GM21360 (cell line): Measurements from ENCODE around the gene OR2A5.
"Not testable (repeated sequence)": the region's sequence is repeated elsewhere in the genome, so short reads cannot be mapped to it uniquely, and the experiment has no call there.

ENCODE experiments used
- ATAC-seq: cut with Tn5 transposase; IDR thresholded peaks from one replicate; pipeline ENCODE4 v1.9.1; 2021; ENCODE audit warnings: mild to moderate bottlenecking, moderate library complexity; ENCODE audit not compliant: unreplicated experiment

Gene OR2A5, protein sequence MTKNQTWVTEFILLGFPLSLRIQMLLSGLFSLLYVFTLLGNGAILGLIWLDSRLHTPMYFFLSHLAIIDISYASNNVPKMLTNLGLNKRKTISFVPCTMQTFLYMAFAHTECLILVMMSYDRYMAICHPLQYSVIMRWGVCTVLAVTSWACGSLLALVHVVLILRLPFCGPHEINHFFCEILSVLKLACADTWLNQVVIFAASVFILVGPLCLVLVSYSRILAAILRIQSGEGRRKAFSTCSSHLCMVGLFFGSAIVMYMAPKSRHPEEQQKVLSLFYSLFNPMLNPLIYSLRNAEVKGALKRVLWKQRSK

DNA sequence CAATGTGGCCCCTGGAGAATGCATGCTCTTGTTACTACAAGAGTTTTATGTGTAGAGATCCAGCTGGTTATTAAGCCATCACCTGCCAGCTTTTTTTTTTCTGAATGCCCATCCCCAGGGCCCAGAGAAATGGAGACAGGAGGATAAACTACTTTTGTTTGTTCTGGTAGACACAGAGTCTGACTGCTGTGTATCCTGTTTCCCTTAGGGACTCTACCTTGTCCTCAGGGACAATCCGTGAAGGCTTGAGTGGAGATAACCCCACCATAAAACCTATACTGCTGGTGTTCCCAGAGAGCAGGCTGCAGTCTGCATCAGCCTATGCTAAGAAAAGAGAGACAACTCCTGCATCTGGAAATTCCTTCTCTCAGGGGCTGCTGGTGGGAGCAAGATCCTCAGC is at the start of gene OR2A5:
Gene OR2A5, plus strand, starts transcription at position 301 of the 400 bp plus-strand sequence. CDS start 1,454 bp downstream, outside the sequence.
- no peak for ATAC-seq

DNA sequence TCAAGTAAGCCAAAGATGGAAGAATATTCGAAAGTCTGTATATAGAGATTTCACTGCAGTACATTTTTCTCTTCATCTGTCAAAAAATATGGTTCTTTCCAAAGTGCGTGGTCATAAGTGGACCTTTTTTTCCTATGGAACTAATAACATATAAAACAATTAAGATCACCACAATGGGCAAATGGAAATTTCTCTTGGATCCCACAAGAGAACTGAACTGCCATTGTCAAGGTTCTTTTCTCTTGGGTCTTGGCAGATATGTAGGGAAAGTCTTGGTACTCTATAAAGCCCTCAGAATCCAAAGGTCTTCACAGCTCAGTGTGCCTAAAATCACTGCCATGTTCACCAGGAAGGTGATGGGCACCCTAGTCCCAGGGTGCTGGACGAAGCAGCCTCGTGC is 48.7 kb upstream of the OR2A5 start, which contains the start of gene OR6B1:
Gene OR6B1, plus strand, starts transcription at position 301 of the 400 bp plus-strand sequence. CDS start 3,677 bp downstream, outside the sequence.
- no peak for ATAC-seq

DNA sequence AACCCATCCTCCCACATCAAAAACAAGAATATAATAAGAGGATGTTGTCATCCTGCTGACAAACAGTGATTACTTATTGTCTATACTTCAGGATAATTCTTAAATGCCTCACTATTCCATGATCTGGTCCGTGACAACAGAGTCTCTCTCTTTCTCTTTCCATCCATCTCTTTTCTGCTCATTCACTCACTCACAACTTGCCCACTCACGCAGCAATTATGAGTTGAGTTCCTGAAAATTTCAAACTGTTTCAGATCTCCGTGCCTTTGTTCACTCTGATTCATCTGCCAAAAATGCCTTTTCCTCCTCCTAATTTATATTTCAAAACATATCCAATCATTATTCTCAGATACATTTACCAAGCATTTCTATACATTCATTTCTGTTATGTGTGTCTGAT is 47.2 kb upstream of the OR2A5 start:
- no peak for ATAC-seq

DNA sequence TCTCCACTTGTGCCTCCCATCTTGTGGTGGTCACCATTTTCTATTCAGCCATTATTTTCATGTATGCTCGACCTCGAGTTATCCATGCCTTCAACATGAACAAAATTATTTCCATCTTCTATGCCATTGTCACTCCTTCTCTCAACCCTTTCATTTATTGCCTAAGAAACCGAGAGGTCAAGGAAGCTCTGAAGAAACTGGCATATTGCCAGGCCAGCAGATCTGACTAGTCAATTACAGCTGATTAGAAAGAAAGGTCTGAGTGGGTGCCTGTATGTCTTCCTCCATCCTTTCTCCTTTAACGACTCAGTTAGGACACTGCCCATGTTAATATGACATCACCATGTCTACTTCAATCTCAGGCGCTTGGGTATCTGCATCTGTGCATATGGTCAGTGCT is 44.0 kb upstream of the OR2A5 start:
- no peak for ATAC-seq

DNA sequence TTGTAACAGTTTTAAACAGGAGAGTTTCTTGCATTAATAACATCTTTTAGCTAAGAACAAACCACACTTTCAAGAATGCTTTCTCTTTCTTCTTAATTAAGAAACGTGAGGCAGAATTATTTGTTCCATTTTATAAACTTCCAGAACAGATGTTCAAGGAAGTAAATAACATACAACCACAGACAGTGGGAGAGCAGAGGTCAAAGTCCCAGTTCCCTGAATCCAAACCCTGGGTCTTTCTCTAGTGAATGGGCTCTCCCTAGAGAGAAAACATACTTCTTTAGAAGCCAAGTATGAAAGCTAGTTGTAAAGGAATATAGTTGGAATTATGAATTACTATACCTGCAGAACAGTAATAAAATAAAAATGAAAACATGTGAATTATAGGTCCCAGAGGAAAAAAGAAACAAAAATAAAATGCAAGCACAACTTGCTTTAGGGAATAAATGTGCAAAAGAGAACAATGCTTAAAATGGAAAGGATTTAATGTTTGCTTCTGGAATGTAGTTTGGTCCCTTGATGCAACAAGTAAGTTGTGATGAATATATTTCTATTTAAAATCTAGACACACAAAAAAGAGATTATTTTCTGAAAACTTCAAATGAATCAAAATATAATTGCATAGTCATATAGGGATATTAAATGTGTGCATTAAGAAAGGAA is 42.6 kb upstream of the OR2A5 start:
- no peak for ATAC-seq

DNA sequence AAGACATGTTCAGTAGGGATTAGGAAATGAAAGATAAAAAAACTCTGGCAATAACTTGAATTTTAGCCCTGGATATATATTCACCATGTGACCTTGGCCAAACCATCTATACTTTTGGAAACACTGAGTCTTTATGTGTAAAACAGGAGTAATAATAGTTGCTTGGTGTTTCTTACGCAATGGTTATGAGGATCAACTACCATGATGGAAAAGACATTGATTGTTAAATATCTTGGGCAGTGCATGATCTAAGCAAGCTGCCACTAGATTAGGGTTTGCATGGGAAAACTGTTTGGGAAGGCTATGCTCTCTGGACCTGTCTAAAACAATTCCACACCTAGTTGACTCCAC is 42.1 kb upstream of the OR2A5 start:
- no peak for ATAC-seq

DNA sequence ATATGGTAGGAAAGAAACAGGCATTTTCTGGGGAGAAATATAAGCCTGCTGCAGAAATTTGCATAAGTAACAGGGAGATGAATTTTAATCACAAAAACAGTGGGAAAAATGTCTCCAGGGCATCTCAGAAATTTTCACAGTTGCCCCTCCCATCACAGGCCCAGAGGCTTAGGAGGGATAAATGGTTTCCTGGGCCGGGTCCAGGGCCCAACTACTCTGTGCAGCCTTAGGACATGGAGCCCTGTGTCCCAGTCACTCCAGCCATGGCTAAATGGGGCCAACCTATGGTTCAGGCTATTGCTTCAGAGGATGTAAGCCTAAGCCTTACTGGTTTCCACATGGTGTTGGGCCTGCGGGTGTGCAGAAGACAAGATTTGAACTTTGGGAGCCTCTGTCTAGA is 39.4 kb upstream of the OR2A5 start:
- ATAC-seq, result no peak

DNA sequence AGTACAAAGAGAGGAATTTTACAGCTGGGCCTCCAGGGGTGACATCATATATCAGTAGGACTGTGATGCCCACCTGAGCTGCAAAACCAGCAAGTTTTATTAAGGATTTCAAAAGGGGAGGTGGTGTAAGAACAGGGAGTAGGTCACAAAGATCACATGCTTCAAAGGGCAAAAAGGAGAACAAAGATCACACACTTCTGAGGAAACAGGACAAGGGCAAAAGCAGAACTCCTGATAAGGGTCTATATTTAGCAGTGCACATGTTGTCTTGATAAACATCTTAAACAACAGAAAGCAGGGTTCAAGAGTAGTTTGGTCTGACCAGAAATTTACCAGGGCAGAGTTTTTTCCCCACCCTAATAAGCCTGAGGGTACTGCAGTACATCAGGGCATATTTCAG is 38.7 kb upstream of the OR2A5 start:
- not testable (repeated sequence) for ATAC-seq

DNA sequence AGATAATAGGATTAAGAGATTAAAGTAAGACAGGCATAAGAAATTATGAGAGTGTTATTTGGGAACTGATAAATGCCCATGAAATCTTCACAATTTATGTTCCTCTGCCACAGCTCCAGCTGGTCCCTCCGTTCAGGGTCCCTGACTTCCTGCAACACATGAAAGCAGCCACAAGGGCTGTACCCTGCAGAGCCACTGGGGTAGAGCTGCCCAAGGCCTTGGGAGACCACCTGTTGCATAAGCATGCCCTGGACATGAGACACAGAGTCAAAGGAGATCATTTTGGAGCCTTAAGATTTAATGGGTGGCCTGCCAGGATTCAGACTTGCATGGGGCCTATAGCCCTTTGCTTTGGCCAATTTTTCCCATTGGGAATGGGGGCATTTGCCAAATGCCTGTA is 37.9 kb upstream of the OR2A5 start:
- not testable (repeated sequence) for ATAC-seq

DNA sequence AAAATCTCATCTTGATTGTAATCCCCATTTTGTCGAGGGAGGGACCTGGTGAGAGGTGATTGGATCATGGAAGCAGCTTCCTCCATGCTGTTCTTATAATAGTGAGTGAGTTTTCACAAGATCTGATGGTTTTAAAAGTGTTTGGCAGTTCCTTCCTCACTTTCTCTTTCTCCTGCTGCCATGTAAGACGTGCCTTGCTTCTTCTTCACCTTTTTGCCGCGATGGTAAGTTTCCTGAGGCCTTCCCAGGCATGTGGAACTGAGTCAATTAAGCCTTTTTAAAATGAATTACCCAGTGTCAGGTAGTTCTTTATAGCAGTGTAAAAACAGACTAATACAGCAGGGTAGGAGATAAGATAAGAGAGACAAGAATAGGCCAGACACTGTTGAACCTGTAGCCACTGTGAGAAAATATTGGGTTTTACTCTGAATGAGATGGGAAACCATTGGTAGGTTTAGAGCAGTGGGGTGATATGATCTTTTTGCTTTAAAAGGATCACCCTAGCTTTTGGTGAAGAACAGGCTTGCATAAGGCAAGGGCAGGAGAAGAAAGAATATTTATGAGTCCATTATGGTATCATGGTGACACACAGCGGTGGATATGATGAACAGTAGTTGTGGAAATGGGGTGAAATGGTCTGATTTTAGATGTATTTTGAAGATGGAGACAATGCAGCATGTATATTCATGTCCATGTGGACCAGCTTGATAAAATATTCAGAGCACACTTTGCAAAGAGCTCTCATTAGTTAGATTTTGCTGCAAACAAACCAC is 37.1 kb upstream of the OR2A5 start:
- ATAC-seq, result no peak

DNA sequence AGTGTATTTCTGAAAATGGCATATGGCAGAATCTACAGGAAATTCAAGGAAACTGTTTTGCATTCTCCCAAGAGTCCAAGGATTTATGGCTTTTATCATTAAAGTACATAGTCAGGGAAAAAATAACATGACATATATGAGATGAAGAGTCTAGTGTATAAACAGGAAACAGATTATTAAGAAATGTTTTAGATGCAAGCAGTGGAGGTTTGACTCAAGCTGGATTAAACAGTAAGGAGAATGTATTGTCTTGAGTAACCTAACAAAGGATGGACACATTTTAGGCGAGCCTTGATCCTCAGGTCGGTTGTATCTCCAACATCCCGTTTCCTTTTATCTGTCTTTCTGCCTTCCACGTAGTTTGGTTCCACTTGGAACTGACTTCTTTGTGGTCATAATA is 30.7 kb upstream of the OR2A5 start:
- no peak for ATAC-seq

DNA sequence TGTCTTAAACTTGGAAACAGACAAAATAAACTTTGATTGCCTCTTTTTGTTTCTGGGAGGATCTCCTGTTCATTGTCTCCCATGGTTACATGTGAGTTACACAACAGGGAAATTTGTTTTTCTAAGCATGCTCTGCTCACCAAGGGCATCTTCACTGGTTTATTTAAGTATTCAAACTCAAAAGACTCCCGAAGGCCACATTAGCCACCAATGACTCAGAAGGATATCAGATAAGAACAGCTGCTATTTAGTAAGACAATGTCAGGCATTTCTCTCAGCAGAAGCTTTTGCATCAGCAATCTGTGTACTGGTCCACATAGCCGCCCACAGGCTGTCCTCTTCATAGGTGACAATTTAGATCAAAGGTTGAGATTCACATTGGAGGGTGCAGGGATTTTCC is 29.3 kb upstream of the OR2A5 start:
- no peak for ATAC-seq

DNA sequence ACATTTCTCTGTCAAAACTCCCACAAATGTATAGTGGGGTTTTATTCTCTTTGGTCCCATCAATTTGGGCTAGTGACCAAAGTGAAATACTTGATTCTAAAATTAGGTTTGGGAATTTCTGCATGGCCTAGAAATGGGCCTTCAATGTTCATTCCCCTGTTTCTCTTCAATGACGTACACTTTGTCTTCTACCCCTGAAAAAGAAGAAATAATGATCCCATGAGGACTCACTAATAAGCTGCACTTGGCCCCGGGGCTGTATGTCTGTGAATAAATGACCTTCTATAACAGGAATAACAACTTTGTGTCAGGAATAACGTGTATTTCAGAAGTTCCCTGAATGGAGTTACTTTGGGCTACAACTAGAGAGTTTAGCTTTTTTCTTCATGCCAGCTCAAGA is 28.4 kb upstream of the OR2A5 start:
- ATAC-seq, result no peak

DNA sequence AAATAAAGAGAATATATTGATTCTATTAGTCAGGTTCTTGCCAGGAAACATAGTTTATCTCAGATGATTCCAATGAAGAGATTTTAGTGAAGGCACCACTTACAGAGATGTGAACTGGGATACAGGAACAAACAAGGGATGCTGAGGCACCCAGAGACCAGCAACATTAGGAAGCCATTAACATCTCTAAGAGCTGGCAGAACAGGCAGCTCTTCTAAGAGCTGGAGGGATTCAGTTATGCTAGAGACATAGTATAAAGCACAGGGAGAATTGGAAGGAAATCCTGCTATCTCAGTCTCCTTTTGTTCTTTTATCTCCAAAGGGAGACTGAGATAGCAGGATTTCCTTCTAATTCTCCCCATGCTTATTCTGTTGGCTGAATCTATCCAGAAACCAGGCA is 26.6 kb upstream of the OR2A5 start:
- no peak for ATAC-seq

DNA sequence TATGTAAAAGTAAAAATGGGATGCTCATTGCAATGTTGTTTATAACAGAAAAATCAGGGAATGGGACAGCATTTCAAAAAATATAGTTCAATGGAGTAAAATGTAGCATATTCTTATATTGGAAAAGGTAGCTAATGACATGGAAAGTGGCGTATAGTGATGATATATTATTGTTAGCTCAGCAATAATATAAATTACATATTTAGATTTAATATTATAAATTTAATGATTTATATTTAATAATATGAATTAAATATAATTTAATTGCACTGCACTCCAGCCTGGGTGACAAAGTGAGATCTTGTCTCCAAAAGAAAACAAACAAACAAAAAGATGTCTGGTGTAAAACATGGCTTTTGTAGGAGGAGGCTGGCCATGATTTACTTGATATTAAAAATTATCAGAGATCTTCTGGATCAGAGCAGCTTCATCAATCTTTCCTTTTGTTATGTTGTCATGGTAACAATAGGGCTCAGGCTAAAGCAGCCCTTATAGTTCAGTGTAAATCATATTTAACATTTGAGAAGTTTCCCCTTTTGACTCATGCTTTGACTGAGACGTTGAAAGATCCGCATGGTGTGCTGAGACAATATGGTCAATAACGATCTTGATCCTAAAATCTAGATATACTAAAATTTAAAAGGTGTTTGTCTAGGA is 25.4 kb upstream of the OR2A5 start:
- no peak for ATAC-seq

DNA sequence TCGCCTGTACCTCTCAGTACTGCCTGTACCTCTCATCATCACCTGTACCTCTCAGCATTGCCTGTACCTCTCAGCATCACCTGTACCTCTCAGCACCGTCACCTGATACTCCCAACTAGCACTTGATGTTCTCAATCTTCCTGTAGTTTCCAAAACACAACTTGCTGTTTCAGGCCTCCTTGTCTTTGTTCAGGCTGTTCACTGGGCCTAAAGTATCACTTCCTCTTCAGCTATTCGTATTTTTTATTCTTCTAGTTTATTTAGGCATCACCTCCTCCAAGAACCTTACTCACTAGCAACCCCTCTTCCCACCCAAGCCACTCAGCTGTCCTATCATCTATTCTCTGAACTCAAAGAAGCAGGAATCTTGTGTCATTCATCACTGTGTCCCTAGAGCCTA is 24.5 kb upstream of the OR2A5 start:
- ATAC-seq, result no peak

DNA sequence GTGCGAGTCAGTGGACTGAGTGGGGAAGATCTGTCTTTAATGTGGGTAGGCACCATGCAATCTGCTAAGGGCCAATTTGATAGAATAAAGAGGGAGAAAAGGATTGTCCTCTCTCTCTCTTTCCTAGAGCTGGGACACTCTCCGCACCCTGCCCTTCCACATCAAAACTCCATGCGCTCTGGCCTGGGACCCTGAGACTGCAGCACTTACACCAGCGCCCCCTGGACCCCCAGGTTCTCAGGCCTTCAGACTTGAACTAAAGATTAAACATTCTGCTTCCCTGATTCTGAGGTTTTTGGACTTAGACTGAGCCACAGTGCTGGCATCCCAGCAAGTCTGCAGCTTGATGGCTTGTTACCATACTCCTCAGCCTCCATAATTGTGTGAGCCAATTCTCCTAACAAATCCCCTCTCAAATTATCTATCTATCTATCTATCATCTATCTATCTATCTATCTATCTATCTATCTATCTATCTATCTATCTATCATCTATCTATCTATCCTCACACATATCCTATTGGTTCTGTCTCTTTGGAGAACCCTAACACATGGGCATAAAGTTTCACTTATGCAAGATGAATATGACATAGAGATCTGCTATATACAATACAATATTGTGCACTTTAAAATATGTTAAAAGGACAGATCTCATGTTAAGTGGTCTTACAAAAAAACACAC is 22.4 kb upstream of the OR2A5 start:
- no peak for ATAC-seq

DNA sequence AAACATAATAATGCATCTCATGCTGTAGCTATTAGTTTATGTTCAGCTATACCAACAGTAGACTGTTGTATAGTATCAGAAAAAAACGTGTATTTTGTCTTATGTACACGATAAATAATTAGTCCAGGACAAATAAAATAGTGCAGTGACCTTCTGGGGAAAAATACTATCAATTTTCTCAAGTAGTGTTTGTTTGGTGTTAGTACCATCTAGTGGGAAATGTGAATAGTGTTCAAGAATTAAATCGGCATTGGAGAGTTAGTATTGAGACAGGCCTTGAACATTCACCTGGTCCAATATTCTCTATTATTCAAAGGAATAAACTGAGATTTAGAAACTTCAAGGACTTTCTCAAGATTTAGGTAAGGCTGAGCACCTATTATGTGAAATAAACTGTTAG is 21.7 kb upstream of the OR2A5 start:
- no peak for ATAC-seq

DNA sequence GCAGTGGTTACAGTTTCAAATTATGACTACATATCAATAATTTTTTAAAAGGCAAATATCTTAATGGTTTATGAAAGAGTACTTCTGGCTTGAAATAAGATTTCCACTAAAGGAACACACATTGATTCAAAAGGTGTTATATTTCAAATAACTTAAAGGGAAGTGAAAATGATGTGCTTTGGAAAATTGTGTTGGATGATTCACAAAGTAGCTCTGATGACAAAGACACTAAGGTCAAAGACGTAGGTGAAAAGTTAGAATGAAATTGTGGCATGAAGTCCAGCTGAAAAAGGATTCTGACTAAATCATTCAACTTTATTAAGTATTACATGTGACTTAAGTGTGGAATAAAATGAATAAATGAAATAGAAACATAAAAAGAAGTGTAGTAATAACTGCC is 20.8 kb upstream of the OR2A5 start:
- ATAC-seq, result peak; percentile 55

DNA sequence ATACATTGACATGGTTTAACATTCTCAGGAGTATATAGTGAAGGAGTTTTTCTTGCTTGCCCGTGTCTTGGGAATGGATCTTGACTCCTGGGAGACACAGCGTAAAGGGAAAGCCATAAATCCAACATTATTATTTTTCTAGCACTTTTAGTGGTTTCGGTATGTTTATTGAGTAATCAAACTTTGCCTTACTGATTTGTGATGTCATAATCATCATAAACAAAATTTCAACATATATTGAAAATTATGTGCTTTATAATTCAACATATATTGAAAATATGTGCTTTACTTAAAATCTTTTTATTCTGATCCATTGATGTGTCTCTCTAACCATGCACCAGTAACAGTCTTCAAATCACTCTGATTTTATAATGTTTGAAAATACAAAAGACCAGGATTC is 20.2 kb upstream of the OR2A5 start:
- ATAC-seq, result no peak

DNA sequence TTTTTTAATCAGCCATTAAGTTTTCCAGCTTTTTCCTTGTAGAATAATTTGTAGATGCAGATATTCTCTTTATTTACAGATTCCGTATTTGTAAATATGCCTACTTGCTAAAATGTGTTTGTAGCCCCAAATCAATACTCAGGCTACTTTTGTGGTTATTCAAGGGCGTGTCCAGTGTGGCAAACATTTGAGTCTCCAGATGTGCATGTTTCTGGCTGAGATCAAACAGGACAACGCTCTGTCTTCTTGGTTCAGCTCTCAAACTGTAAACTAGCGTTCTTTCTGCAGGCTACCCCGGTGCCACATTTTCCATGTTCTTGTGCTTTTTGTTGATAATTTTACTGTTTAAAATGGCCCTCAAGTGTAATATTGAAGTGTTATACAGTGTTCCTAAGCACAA is 16.2 kb upstream of the OR2A5 start:
- ATAC-seq, result no peak
